BE2C (cell line): ENCODE data around the gene RASL12.

Experiments
- DNase-seq: peaks from one replicate; pipeline ENCODE4 v3.0.0-alpha.2; 2020
- H3K27me3 ChIP-seq: fragments of 250-450 bp; sonication (Bioruptor Pico); 2 replicates; pipeline ENCODE4 v1.5.1; 2020; ENCODE audit warnings: mild to moderate bottlenecking
- H3K36me3 ChIP-seq: fragments of 250-450 bp; sonication (Bioruptor Pico); 2 replicates; pipeline ENCODE4 v1.5.1; 2020; ENCODE audit warnings: mild to moderate bottlenecking
- H3K4me1 ChIP-seq: fragments of 250-450 bp; sonication (Bioruptor Pico); 2 replicates; pipeline ENCODE4 v1.5.1; 2020
- H3K4me3 ChIP-seq: 2 replicates; pipeline ENCODE4 v1.5.1; 2011; ENCODE audit warnings: low read depth, low read length
- H3K9me3 ChIP-seq: fragments of 250-450 bp; sonication (Bioruptor Pico); 2 replicates; pipeline ENCODE4 v1.5.1; 2020
- CTCF ChIP-seq: IDR thresholded peaks from 2 replicates; pipeline ENCODE4 v1.5.1; 2012; ENCODE audit warnings: mild to moderate bottlenecking, low read depth, low read length

RASL12 gene

GRCh38 chr15:65038428-65038827 lies 29.4 kb downstream of the RASL12 start:
- H3K4me1 ChIP-seq = peaks cover 1% of the 10 kb centered on the region; the same call in 1 of the 2 replicates
- no peak for TF ChIP-seq CTCF

GRCh38 chr15:65037309-65037708 lies 30.5 kb downstream of the RASL12 start:
- no peaks in the 10 kb centered on the region for H3K36me3 ChIP-seq
- peaks cover 4% of the 10 kb centered on the region; the same call in 1 of the 2 replicates for H3K4me1 ChIP-seq
- H3K27me3 ChIP-seq = no peaks in the 10 kb centered on the region
- H3K9me3 ChIP-seq = no peaks in the 10 kb centered on the region
- TF ChIP-seq CTCF = no peak
- DNase-seq = no peak
- no peak overlapping the region for H3K4me3 ChIP-seq

More at GRCh38 chr15:65038428-65038827, 29.4 kb downstream of the RASL12 start:
- Histone ChIP-seq H3K36me3 (no peaks in the 10 kb centered on the region), H3K9me3 (no peaks in the 10 kb centered on the region), H3K27me3 (no peaks in the 10 kb centered on the region), H3K4me3 (no peak overlapping the region)
- no peak for DNase-seq

- no peaks in the 10 kb centered on the region for H3K9me3 ChIP-seq
- H3K4me3 ChIP-seq = no peak overlapping the region
- no peaks in the 10 kb centered on the region for H3K27me3 ChIP-seq
- DNase-seq = no peak
- no peaks in the 10 kb centered on the region for H3K36me3 ChIP-seq
- H3K4me1 ChIP-seq = peaks cover 4% of the 10 kb centered on the region; the same call in 1 of the 2 replicates
- no peak for TF ChIP-seq CTCF
Measured at GRCh38 chr15:65034719-65035118, 33.1 kb downstream of the RASL12 start.

GRCh38 chr15:65033659-65034269 lies 34.0 kb downstream of the RASL12 start:
- Histone ChIP-seq H3K9me3 (no peaks in the 10 kb centered on the region), H3K27me3 (no peaks in the 10 kb centered on the region), H3K4me1 (peaks cover 4% of the 10 kb centered on the region; the same call in 1 of the 2 replicates), H3K36me3 (no peaks in the 10 kb centered on the region), H3K4me3 (0 out of 2 replicates have a peak overlapping the region, but pooled peaks have one; percentile 14)
- peak; percentile 80 for TF ChIP-seq CTCF
- peak; percentile 55 for DNase-seq

- Histone ChIP-seq H3K4me1 (peaks cover 4% of the 10 kb centered on the region; the same call in 1 of the 2 replicates), H3K4me3 (0 out of 2 replicates have a peak overlapping the region, but pooled peaks have one; percentile 14), H3K27me3 (no peaks in the 10 kb centered on the region), H3K36me3 (no peaks in the 10 kb centered on the region), H3K9me3 (no peaks in the 10 kb centered on the region)
- peak; percentile 84 for TF ChIP-seq CTCF
- peak; percentile 75 for DNase-seq
Measured at GRCh38 chr15:65032801-65033537, 34.8 kb downstream of the RASL12 start.

- Histone ChIP-seq H3K4me1 (peaks cover 4% of the 10 kb centered on the region; the same call in 1 of the 2 replicates), H3K4me3 (peak overlapping the region; percentile 75; the same call in 1 of the 2 replicates), H3K36me3 (peaks cover 9% of the 10 kb centered on the region; the same call in 1 of the 2 replicates), H3K27me3 (no peaks in the 10 kb centered on the region), H3K9me3 (no peaks in the 10 kb centered on the region)
- no peak for TF ChIP-seq CTCF
- no peak for DNase-seq
Measured at GRCh38 chr15:65029736-65030208, 38.0 kb downstream of the RASL12 start.
